ENCODE results near the gene ZNF182.
"Not testable (repeated sequence)": the region's sequence is repeated elsewhere in the genome, so short reads cannot be mapped to it uniquely, and the experiment has no call there.

Gene ZNF182

DNA sequence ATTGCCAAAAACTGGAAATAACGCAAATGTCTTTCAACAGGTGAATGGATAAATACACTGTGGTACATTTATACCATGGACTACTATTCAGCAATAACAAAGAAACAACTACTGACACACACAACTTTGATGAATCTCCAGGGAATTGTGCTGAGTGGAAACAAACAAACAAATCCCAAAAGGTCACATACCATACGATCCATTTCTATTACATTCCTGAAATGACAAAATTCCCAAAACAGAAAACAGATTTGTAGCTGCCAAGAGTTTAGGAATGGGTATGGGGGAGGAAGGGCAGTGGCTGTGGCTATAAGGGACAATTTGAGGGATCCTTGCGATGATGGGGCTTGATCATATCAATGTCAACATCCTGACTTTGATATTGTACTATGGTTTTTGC, 2.5 kb downstream of the ZNF182 start:
- DNase-seq (ENCODE audit: low spot score) = no peak

- DNase-seq (ENCODE audit: low spot score) = no peak
Measured at GRCh38 chrX:47992669-47993068, 11.1 kb downstream of the ZNF182 start.

DNA sequence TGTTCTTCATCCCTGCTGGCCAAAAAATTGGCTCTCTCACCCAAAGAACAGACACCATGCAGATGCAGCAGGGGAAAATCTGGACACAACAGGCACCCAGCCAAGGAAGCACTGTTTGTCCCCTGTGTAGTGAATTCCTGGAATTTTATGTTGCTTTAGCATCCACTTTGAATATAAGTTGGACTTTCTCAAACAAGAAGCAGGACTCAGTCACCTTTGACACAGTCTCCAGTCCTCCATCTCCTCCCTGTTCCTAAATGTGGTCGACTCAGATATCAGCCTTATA, 11.8 kb downstream of the ZNF182 start:
- DNase-seq (ENCODE audit: low spot score) = no peak

GRCh38 chrX:47991263-47992094, 12.3 kb downstream of the ZNF182 start:
- DNase-seq (ENCODE audit: low spot score) = no peak

DNA sequence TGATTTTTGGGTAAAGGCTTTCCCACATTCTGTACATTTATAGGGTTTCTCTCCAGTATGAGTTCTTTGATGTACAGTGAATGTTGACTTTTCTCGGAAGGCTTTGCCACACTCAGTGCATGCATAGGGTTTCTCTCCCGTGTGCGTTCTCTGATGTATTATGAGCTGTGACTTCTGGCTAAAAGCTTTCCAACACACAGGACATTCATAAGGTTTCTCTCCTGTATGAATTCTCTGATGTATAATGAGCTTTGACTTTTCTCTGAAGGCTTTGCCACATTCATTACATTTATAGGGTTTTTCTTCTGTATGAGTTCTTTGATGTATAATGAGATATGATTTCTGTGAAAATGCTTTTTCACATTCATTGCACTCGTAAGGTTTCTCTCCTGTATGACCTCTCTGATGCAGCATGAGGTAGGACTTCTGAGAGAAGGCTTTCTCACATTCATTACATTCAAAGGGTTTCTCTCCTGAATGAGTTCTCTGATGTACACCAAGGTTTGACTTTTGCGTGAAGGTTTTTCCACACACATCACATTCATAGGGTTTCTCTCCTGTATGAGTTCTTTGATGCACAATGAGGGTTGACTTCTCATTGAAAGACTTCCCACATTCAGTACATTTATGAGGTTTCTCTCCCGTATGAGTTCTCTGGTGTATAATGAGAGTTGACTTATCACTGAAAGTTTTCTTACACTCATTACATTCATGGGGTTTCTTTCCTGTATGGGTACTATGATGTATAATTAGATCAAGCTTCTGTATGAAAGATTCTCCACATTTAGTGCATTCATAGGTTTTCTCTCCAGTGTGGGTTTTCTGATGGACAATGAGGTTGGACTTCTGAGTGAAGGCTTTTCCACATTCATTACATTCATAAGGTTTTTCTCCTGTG, 27.3 kb downstream of the ZNF182 start:
- DNase-seq (ENCODE audit: low spot score) = no peak

DNA sequence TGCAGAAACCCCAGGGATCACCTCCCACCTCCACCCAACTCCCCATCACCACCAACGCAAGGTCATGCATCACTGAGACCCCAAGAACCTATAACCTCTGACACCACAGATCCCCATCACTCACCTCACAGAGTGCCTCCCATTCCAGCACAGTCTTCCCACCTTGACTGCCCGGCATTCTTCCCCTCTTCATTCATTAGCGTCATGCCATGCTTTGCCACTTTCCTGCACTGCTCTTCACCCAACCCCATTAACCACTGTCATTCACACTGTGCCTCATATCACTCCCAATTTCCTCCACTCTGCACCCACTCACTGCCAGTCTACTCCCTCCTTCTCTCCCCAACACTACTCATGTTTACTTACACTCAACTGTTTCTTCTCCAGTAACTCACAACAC, 30.6 kb downstream of the ZNF182 start:
- no peak for DNase-seq (ENCODE audit: low spot score)

GRCh38 chrX:47965526-47965925, 38.3 kb downstream of the ZNF182 start:
- DNase-seq (ENCODE audit: low spot score) = not testable (repeated sequence)

- not testable (repeated sequence) for DNase-seq (ENCODE audit: low spot score)
Measured at GRCh38 chrX:47961830-47962229, 42.0 kb downstream of the ZNF182 start.

DNA sequence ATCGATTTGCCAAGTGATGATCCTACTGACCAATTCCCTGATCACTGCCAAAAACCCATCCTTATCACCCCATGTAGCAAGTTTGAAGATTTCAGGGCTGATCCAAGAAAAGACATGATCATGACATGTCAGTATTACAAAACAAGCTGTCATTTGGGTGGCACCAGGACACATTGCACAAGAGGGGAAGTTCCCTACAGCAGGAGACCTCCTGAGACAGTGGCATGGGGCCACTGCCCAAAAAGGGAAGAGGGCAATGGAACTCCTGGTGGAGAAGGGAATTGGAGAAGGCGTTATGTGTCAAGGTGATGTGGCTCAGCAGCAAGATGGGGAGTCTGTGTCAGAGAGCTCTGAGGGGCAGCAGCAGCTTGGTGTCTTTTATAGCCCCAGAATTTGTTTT, 43.4 kb downstream of the ZNF182 start:
- no peak for DNase-seq (ENCODE audit: low spot score)

- DNase-seq (ENCODE audit: low spot score) = peak; percentile 3
Measured at GRCh38 chrX:47958761-47959342, 44.9 kb downstream of the ZNF182 start.

- not testable (repeated sequence) for DNase-seq (ENCODE audit: low spot score)
Measured at GRCh38 chrX:47958206-47958605, 45.6 kb downstream of the ZNF182 start.

- DNase-seq (ENCODE audit: low spot score) = no peak
Measured at GRCh38 chrX:47956016-47956415, 47.8 kb downstream of the ZNF182 start.

GRCh38 chrX:47955295-47955694, 48.5 kb downstream of the ZNF182 start:
- DNase-seq (ENCODE audit: low spot score) = not testable (repeated sequence)

DNA sequence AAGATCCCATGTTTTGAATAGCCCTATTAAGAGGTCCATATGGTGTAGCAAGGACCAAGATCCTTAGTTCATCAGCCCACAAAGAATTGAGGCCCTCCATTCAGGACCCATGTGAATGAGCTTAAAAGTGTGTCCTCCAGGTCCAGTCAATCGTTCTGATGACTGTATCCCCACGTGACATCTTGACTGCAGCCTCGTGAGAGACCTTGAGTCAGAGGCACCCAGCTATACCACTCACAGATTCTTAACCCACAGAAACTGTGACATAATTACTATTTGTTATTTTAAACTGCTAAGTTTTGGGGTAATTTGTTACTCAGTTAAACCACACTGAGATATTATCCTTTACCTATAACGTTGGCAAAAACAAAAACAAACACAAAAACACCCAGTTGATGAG, 62.4 kb downstream of the ZNF182 start:
- DNase-seq (ENCODE audit: low spot score) = no peak

DNA sequence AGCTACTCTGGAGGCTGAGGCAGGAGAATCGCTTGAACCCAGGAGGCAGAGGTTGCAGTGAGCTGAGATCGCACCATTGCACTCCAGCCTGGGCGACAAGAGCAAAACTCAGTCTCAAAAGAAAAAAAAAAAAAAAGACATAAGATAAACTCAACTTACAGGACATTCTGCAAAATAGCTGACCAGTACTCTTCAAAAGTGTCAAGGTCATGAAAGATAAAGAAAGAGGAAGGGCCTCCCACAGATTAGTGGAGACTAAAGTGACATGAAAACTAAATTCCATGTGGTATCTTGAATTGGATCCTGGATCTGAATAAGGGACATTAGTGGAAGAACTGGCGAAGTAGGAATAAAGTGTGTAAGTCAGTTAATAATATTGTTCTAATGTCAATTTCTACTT, 63.3 kb downstream of the ZNF182 start:
- no peak for DNase-seq (ENCODE audit: low spot score)

GRCh38 chrX:47936940-47937317, 66.9 kb downstream of the ZNF182 start:
- DNase-seq (ENCODE audit: low spot score) = no peak

GRCh38 chrX:47936224-47936939, 67.4 kb downstream of the ZNF182 start:
- DNase-seq (ENCODE audit: low spot score) = no peak

- no peak for DNase-seq (ENCODE audit: low spot score)
Measured at GRCh38 chrX:47933946-47934345, 69.8 kb downstream of the ZNF182 start.

DNA sequence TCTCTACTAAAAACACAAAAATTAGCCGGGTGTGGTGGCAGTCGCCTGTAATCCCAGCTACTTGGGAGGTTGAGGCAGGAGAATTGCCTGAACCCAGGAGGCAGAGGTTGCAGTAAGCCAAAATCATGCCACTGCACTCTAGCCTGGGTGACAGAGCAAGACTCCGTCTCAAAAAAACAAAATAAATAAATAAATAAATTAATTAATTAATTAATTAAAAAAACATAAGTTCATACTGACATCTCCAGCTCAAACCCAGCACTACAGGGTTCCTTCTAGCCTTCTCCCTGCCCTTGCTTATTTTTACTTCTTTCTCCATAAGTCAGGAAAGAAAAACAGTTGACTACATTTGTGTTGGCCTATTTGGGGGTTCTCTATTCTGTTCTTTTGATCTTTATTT, 71.8 kb downstream of the ZNF182 start:
- DNase-seq (ENCODE audit: low spot score) = not testable (repeated sequence)

- no peak for DNase-seq (ENCODE audit: low spot score)
Measured at GRCh38 chrX:47927212-47927611, 76.6 kb downstream of the ZNF182 start.

Measured in SW480 (cell line).